Vagina (tissue), 2 donors: ENCODE data around the gene ALOX12B. TPM values are rescaled to one million over a fixed set of nuclear protein-coding genes. Genes with fewer than 3 reads are reported as not detected.
"Not testable (repeated sequence)": the region's sequence is repeated elsewhere in the genome, so short reads cannot be mapped to it uniquely, and the experiment has no call there.

ENCODE experiments used
- DNase-seq, 2 donors: peaks; one replicate each; pipeline ENCODE4 v3.0.0-alpha.2; 2017; ENCODE audit errors: extremely low spot score in 2 of 2
- H3K27ac ChIP-seq: fragments of 200-600 bp; sonication (generic); one replicate; pipeline ENCODE4 v1.5.1; 2019
- H3K27me3 ChIP-seq: fragments of 200-600 bp; sonication (generic); one replicate; pipeline ENCODE4 v1.5.1; 2019
- H3K36me3 ChIP-seq, 2 donors: fragments of 200-600 bp; sonication (generic); one replicate each; pipeline ENCODE4 v1.5.1; 2017 to 2019
- H3K4me1 ChIP-seq: fragments of 200-600 bp; sonication (generic); one replicate; pipeline ENCODE4 v1.5.1; 2019
- H3K4me3 ChIP-seq, 2 donors: fragments of 200-600 bp; sonication (generic); 1 replicate in 1 of 2; 2 replicates in 1 of 2; pipeline ENCODE4 v1.5.1; 2016 to 2019
- H3K9me3 ChIP-seq: fragments of 200-600 bp; sonication (generic); one replicate; pipeline ENCODE4 v1.5.1; 2019
- POLR2A ChIP-seq, 2 donors: fragments of 450-650 bp; IDR thresholded peaks; one replicate each; pipeline ENCODE4 v1.6.1; 2017; ENCODE audit warnings: antibody characterized with exemption in 2 of 2, mild to moderate bottlenecking in 2 of 2, moderate library complexity in 2 of 2
- POLR2AphosphoS5 ChIP-seq, 2 donors: sonication (generic); formaldehyde crosslinking; IDR thresholded peaks; one replicate each; pipeline ENCODE4 v1.9.0; 2017; ENCODE audit warnings: antibody characterized with exemption in 2 of 2, mild to moderate bottlenecking in 2 of 2, low read depth in 1 of 2; ENCODE audit not compliant: insufficient read depth in 1 of 2
- intact Hi-C: fragments of 100-400 bp; cut with DNase I; formaldehyde crosslinking; loops from one replicate; pipeline ENCODE4 v1.15.1; 2023
- total RNA-seq: library from RNA; depleted of rRNA; stranded (reverse); fragments of >200 nt; gene quantifications from one replicate; pipeline ENCODE4 v1.2.3, GENCODE V29; 2016
- TF ChIP-seq, protein P1 (sequence below), 3 experiments: fragments of 450-650 bp in 2 of 3; fragments of 200-600 bp in 1 of 3; sonication (generic) in 1 of 3; IDR thresholded peaks; one replicate each; pipeline ENCODE4 v1.5.1; 2017 to 2019; ENCODE audit warnings: antibody characterized with exemption in 3 of 3, mild to moderate bottlenecking in 2 of 3, moderate library complexity in 2 of 3

The ALOX12B gene
- total RNA-seq, 1 donor from 2014 or later, result 15.0 TPM

DNA sequence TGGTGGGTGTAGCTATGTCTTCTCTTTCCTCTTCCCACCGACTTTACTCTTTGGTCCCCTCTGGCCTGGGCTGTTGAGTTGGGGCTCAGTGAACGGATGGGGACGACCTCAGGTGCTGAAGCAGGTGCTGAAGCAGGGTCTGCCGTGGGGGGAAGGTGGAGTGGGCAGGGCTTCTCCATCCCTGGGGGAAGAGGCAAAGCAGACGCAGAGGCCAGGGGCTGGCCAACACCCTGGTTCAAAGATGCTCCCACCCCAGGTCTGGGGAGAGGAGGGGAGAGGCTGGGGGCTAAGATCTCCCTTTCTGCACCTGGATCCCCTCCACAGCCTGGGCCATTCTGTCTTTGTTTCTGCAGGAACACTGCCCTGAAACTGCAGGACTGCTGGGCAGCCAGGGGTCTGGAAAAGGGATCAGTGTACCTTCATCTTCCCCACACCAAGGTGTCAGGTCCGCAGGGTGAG, 22.9 kb downstream of the ALOX12B start:
- DNase-seq, result no peak
- peaks cover 21% of the 10 kb centered on the region for H3K4me1 ChIP-seq
- no peak overlapping the region for H3K27ac ChIP-seq
- H3K36me3 ChIP-seq, result no peaks in the 10 kb centered on the region
- H3K27me3 ChIP-seq, result no peaks in the 10 kb centered on the region
- intact Hi-C loops, result no loop called here
- no peaks in the 10 kb centered on the region for H3K9me3 ChIP-seq
- no peak for TF ChIP-seq POLR2A (IDR thresholded peaks at IDR 0.05)
- TF ChIP-seq, protein P1, sequence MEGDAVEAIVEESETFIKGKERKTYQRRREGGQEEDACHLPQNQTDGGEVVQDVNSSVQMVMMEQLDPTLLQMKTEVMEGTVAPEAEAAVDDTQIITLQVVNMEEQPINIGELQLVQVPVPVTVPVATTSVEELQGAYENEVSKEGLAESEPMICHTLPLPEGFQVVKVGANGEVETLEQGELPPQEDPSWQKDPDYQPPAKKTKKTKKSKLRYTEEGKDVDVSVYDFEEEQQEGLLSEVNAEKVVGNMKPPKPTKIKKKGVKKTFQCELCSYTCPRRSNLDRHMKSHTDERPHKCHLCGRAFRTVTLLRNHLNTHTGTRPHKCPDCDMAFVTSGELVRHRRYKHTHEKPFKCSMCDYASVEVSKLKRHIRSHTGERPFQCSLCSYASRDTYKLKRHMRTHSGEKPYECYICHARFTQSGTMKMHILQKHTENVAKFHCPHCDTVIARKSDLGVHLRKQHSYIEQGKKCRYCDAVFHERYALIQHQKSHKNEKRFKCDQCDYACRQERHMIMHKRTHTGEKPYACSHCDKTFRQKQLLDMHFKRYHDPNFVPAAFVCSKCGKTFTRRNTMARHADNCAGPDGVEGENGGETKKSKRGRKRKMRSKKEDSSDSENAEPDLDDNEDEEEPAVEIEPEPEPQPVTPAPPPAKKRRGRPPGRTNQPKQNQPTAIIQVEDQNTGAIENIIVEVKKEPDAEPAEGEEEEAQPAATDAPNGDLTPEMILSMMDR (IDR thresholded peaks at IDR 0.05), result no peak
- no peak for TF ChIP-seq POLR2AphosphoS5 (IDR thresholded peaks at IDR 0.05; ENCODE audit: insufficient read depth in 1 of 2, low read depth in 1 of 2)
- no peak overlapping the region for H3K4me3 ChIP-seq

DNA sequence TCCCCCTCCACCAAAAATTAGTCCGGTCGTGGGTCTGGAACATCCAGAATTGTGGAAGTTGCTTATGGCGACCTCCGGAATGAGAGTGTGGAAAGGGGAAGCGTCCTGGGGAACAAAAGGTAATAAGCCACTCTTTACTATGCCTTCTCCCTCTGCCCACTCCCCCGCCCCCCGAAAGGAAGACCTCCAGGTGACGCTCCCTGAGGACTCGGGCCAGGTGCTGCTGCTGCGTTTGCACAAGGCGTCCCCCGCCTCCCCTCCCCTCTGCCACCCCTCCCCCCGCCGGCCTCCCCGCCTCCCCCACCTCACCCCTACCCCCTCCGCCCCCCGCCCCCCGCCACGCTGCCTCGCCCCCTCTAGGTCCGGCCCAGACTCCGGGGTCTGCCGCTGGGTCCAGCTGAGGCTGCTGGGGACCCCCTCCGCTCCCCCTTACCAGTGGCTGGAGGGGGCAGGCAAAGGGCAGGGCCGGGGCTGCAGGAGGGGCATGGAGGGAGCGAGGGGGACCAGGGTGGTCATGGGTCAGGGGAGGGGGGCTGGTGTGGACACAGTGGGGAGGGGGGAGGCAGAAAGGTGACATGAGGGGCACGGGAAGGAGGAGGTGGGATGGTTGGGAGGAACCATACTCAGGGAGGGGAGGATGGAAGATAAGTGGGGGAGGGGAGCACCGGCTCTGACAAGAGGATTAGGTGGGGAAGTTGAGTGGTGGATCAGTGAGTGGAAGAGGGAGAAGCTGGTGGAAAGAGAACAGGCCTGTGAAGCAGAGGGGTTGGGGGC, 23.6 kb downstream of the ALOX12B start:
- no peak for TF ChIP-seq POLR2A (IDR thresholded peaks at IDR 0.05)
- TF ChIP-seq, protein P1 (IDR thresholded peaks at IDR 0.05), result no peak
- no peak for TF ChIP-seq POLR2AphosphoS5 (IDR thresholded peaks at IDR 0.05; ENCODE audit: insufficient read depth in 1 of 2, low read depth in 1 of 2)
- H3K4me1 ChIP-seq, result peaks cover 21% of the 10 kb centered on the region
- no peaks in the 10 kb centered on the region for H3K27me3 ChIP-seq
- intact Hi-C loops, result no loop called here
- H3K36me3 ChIP-seq, result no peaks in the 10 kb centered on the region
- H3K4me3 ChIP-seq, result peak overlapping the region in 1 of 2 donors; percentile 29
- no peak overlapping the region for H3K27ac ChIP-seq
- DNase-seq, result no peak
- H3K9me3 ChIP-seq, result no peaks in the 10 kb centered on the region

DNA sequence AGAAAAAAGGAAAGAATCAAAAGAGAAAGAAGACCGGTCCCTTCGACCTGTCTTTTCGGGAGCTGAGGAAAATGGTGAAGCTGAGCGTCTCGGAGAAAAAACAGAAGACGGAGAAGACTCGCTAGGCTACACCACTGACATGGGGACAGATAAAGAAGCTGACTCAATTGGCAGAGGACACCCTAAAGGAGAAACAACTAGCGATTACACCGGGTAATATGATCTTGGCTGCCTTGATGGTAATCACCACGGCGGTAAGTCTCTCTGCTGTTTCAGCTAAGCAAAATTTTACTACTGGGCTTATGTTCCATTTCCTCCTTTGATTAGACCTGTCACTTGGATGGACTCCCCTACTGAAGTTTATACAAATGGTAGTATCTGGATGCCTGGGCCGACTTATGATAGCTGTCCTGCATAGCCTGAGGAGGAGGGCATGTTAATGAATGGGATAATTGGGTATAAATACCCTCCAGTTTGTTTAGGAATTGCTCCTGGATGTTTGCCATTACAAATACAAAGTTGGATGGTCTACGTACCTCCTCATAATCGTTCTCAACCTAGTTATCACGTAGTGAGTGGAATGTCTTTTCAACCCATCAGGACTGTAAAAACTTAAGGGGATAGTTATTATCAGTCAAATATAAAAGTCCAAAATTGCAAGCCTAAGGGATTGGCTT, 24.6 kb downstream of the ALOX12B start:
- intact Hi-C loops, result no loop called here
- H3K4me3 ChIP-seq, result peak overlapping the region; percentile 18 to 29
- no peaks in the 10 kb centered on the region for H3K9me3 ChIP-seq
- TF ChIP-seq POLR2A (IDR thresholded peaks at IDR 0.05) (no peak), POLR2AphosphoS5 (IDR thresholded peaks at IDR 0.05; ENCODE audit: insufficient read depth in 1 of 2, low read depth in 1 of 2) (no peak)
- DNase-seq, result no peak
- no peak overlapping the region for H3K27ac ChIP-seq
- no peaks in the 10 kb centered on the region for H3K36me3 ChIP-seq
- H3K4me1 ChIP-seq, result peaks cover 21% of the 10 kb centered on the region
- H3K27me3 ChIP-seq, result no peaks in the 10 kb centered on the region

DNA sequence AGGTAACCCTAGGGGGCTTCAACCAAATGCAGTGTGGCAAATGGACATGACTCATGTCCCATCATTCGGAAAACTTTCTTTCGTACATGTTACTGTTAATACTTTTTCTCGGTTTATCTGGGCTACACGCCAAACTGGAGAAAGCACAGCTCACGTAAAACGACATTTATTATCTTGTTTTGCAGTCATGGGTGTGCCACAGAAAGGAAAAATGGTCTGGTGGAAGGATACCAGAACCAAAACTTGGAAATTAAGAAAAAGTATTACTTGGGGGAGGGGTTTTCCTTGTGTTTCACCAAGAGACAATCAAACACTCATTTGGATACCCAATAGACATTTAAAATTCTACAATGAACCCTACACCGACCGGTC, 25.1 kb downstream of the ALOX12B start:
- no peaks in the 10 kb centered on the region for H3K36me3 ChIP-seq
- H3K27ac ChIP-seq, result no peak overlapping the region
- TF ChIP-seq, protein P1 (IDR thresholded peaks at IDR 0.05), result no peak
- TF ChIP-seq POLR2A (IDR thresholded peaks at IDR 0.05) (no peak), POLR2AphosphoS5 (IDR thresholded peaks at IDR 0.05; ENCODE audit: insufficient read depth in 1 of 2, low read depth in 1 of 2) (no peak)
- intact Hi-C loops, result no loop called here
- peak overlapping the region; percentile 18 to 29 for H3K4me3 ChIP-seq
- no peak for DNase-seq
- no peaks in the 10 kb centered on the region for H3K9me3 ChIP-seq
- H3K27me3 ChIP-seq, result no peaks in the 10 kb centered on the region
- peaks cover 26% of the 10 kb centered on the region for H3K4me1 ChIP-seq

DNA sequence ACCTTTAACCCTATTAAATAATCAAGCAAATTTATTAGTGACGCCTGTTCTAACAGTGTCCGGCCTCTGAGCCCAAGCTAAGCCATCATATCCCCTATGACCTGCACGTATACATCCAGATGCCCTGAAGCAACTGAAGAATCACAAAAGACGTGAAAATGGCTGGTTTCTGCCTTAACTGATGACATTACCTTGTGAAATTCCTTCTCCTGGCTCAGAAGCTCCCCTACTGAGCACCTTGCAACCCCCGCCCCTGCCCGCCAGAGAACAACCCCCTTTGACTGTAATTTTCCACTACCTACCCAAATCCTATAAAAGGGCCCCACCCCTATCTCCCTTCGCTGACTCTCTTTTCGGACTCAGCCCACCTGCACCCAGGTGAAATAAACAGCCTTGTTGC, 25.7 kb downstream of the ALOX12B start:
- H3K9me3 ChIP-seq, H3K27me3 ChIP-seq, H3K36me3 ChIP-seq, DNase-seq, H3K4me3 ChIP-seq, intact Hi-C loops, H3K27ac ChIP-seq: not testable (repeated sequence)
- H3K4me1 ChIP-seq, result peaks cover 29% of the 10 kb centered on the region

DNA sequence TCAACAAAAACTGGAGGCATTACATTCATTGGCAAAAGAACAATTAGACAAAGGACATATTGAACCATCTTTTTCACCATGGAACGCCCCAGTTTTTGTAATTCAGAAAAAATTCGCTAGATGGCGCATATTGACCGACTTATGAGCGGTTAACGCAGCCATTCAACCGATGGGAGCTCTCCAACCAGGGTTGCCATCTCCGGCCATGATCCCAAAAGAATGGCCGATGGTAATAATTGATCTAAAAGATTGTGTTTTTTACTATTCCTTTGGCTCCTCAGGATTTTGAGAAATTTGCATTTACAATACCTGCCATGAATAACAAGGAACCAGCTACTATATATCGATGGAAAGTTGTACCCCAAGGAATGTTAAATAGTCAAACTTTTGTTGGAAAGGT, 27.2 kb downstream of the ALOX12B start:
- DNase-seq, result no peak

More for the DNA sequence above, 27.2 kb downstream of the ALOX12B start:
- Histone ChIP-seq H3K4me3 (no peak overlapping the region), H3K9me3 (no peaks in the 10 kb centered on the region), H3K27me3 (peaks cover 2% of the 10 kb centered on the region), H3K36me3 (no peaks in the 10 kb centered on the region), H3K27ac (no peak overlapping the region), H3K4me1 (peaks cover 29% of the 10 kb centered on the region)
- intact Hi-C loops, result no loop called here
- no peak for TF ChIP-seq POLR2A (IDR thresholded peaks at IDR 0.05)
- TF ChIP-seq, protein P1 (IDR thresholded peaks at IDR 0.05), result peak; percentile 57 to 68 (median 60)
